ENCODE data around the gene SMIM32.

SMIM32 gene

DNA sequence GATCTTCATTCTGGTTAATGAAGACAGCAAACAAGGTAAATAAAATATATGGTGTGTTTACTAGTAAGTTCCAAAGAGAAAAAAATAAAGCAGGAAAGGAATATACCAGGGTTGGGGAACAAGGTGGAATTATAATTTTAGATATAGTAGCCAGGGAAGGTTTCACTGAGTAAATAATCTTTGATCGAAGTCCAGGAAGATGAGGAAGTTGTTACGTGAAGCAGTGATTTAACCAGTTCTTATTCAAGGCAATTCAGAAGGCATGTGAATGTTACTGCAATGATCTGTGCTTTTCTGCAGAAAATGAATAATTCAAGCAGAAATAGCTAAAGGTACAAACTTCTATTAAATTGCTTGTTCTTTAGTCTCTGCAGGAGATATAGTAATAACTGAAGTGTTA is 6.2 kb downstream of the SMIM32 start:
- no peak for DNase-seq (ENCODE audit: low spot score)

DNA sequence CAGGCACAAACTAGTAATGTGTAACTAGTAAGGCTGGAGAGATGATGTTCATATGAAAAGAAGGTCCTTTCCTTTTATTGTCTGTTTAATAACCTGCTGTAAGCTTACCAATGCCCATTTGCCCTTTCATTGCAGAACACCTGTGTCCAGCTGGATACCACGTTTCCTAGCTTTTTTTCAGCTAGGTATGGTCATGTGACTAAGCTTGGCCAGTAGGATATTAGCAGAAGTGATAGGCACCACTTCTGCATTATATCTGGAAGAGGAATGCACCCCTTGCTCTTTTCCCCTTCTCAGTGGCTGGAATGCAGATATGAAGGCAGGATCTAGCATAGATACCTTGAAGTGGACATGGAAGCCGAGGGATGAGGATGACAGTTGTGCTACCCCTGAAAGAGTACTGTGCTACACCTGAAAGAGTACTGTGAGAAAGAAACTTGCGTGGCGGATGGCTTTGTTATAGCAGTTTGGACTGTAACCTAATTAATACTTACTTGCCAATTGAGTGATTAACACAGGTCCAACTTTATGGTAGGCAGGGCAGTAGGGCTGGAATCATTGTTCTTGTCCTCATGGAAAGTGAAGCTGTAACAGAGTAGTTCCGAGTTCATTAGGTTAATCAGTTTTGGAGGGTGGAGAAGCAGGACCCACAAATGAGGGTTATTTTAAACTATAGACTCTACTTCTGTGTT is 6.8 kb downstream of the SMIM32 start:
- DNase-seq (ENCODE audit: low spot score) = no peak

- DNase-seq (ENCODE audit: low spot score) = no peak
Measured at GRCh38 chr5:136182618-136183017, 10.3 kb downstream of the SMIM32 start.

- DNase-seq (ENCODE audit: low spot score) = peak; percentile 35
Measured at GRCh38 chr5:136174021-136174659, 18.8 kb downstream of the SMIM32 start.

DNA sequence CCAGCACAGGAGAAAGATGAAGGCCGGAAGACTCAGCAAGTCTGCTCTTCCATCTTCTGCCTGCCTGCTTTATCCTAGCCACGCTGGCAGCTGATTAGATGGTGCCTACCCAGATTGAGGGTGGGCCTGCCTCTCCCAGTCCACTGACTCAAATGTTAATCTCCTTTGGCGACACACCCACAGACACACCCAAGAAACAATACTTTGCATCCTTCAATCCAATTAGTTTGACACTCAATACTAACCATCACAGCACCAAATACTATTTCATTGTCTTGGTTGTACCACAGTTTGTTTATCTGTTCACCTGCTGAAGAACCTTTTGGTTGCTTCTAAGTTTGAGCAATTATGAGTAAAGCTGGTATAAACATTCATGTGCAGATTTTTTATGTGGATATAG is 23.7 kb downstream of the SMIM32 start:
- DNase-seq (ENCODE audit: low spot score) = no peak

GRCh38 chr5:136166909-136167308 is 26.1 kb downstream of the SMIM32 start:
- no peak for DNase-seq (ENCODE audit: low spot score)

GRCh38 chr5:136164226-136164625 is 28.7 kb downstream of the SMIM32 start:
- DNase-seq (ENCODE audit: low spot score) = no peak

- no peak for DNase-seq (ENCODE audit: low spot score)
Measured at GRCh38 chr5:136162008-136162407, 31.0 kb downstream of the SMIM32 start.

DNA sequence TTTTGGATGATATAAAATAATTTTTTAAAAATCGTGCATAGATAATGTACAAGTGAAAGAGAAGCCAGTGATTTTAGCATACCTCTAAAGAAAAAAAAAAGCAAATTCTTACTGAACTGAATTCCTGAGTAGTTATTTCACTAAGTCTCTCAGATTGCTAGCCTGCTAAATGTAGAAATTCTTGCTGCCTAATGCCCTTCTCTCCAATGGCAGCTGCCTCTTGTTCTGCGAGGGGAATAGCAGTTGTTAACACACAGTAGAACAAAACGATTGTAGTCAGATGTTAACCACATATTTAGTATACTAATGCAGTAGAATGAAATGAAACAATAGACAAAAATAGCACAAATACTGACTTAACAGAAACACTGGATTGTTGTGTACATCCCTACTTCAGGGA is 33.5 kb downstream of the SMIM32 start:
- DNase-seq (ENCODE audit: low spot score) = no peak

GRCh38 chr5:136157514-136157913 is 35.4 kb downstream of the SMIM32 start:
- DNase-seq (ENCODE audit: low spot score) = no peak

GRCh38 chr5:136155761-136156160 is 37.2 kb downstream of the SMIM32 start:
- no peak for DNase-seq (ENCODE audit: low spot score)

- DNase-seq (ENCODE audit: low spot score) = no peak
Measured at GRCh38 chr5:136155078-136155477, 37.9 kb downstream of the SMIM32 start.

GRCh38 chr5:136153581-136154236 is 39.3 kb downstream of the SMIM32 start:
- no peak for DNase-seq (ENCODE audit: low spot score)

DNA sequence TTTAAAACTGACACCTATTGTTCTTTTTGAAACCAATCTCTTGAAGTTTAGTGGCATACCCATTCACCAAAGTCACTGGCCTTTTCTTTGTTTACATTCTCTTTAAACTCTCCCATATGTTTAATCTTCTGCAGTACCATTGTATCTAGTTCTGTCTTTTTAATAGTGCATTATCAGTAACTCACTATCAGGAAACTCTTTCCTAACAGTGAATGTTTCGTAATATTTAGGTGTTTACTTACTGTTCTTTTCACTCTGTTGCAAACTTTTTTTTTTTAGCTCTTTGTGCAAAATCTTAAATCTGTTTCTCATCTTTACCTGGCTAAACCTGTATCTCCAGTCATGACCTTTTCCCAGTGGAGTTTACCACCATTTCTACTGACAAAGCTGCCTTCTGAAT is 43.1 kb downstream of the SMIM32 start:
- no peak for DNase-seq (ENCODE audit: low spot score)

- no peak for DNase-seq (ENCODE audit: low spot score)
Measured at GRCh38 chr5:136147632-136148031, 45.3 kb downstream of the SMIM32 start.

DNA sequence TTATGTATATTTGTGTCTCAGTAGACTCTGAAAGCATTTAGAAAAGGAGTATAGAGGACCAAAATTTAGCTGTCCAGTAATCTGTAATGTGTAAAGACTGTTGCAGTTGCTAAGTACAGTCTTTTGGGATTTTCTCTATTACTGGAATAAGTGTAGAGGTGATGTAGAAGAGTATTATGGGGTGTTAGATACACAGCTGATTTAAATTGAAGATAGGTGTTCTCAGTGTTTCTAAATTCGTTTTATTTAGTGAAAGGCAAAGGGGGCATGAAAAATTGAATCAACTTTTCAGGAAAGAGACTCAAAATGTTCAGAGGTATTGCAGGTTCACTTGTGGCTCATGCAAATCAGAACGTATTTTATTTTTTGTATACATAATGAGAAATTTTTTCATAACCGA is 46.8 kb downstream of the SMIM32 start:
- no peak for DNase-seq (ENCODE audit: low spot score)

DNA sequence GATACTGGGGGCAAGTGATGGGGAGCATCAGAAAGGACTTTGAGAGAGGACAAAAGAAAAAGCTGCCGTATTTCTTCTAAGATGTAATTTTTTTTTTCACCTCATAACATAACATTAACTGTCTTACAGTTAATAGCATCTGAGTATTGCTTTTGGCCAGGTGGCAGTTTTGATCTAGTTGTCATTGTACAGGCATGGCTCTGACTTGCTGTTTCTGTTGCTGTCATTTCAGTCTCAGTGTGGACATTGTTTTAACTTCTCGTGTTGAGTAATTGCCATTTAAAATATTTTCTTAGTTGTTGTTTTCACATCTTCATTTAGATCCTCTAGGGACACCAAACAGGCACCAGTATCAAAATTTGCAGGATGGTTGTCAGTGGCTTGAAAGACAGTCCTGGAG is 47.9 kb downstream of the SMIM32 start:
- DNase-seq (ENCODE audit: low spot score) = no peak

GRCh38 chr5:136143763-136144162 is 49.2 kb downstream of the SMIM32 start:
- DNase-seq (ENCODE audit: low spot score) = no peak

DNA sequence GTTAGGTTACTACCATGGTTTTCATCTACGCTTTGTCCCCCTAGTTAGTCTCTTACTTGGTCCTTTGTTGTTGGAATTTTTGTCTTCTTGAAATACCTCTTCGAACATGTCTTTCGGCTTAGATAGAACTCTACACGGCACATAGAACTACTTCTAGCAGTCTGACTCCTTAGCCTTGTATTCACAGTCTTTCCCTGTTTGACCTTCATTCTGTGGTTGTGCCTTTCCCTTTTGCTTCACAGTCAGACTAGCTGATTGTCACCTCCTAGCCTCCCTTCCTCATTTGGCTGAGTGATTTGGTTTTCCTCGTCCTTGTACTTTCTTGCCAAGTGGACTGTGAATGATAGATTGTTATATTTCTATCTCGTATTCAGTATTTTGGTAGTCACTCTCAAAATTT is 49.6 kb downstream of the SMIM32 start:
- no peak for DNase-seq (ENCODE audit: low spot score)

DNA sequence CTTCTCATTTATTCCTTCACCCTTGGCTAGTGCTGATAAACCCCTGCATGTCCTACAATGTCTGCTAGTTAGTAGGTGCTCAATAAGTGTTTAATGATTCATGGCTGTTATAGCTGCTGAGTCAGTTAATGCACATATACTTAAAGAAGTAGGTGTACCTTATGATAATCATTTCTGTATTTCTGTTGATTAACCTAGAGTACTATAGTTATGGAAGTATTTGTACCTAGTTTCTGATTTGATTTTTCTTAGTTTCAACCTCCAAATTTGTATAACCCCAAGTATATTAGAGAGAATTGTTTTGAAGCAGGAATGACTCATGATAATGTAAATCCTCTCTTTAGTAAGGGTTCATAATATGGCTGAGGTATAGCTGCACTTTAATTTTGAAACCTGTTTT is 51.4 kb downstream of the SMIM32 start:
- DNase-seq (ENCODE audit: low spot score) = no peak
